Medulla oblongata (tissue), 1 donor: ENCODE measurements around the gene ZNF579.
"Not testable (repeated sequence)": the region's sequence is repeated elsewhere in the genome, so short reads cannot be mapped to it uniquely, and the experiment has no call there.

Experiments used
- DNase-seq: peaks from one replicate; pipeline ENCODE4 v3.0.0-alpha.2; 2015; ENCODE audit errors: extremely low spot score

The ZNF579 gene

GRCh38 chr19:55573929-55574328 lies 6.7 kb downstream of the ZNF579 start:
- not testable (repeated sequence) for DNase-seq

- not testable (repeated sequence) for DNase-seq
Observed at GRCh38 chr19:55569477-55569876, 11.2 kb downstream of the ZNF579 start.

GRCh38 chr19:55567708-55568328 lies 12.8 kb downstream of the ZNF579 start:
- DNase-seq: no peak

- no peak for DNase-seq
Observed at GRCh38 chr19:55566823-55567222, 13.8 kb downstream of the ZNF579 start.

GRCh38 chr19:55563261-55563690 lies 17.4 kb downstream of the ZNF579 start:
- no peak for DNase-seq

GRCh38 chr19:55559684-55560083 lies 21.0 kb downstream of the ZNF579 start:
- no peak for DNase-seq

GRCh38 chr19:55554741-55555152 lies 25.9 kb downstream of the ZNF579 start:
- no peak for DNase-seq

GRCh38 chr19:55554302-55554701 lies 26.3 kb downstream of the ZNF579 start:
- DNase-seq: no peak

- DNase-seq: no peak
Observed at GRCh38 chr19:55553217-55554182, 27.1 kb downstream of the ZNF579 start.

- DNase-seq: no peak
Observed at GRCh38 chr19:55552620-55553019, 28.0 kb downstream of the ZNF579 start.

GRCh38 chr19:55552206-55552605 lies 28.4 kb downstream of the ZNF579 start:
- no peak for DNase-seq

GRCh38 chr19:55550321-55550650 lies 30.4 kb downstream of the ZNF579 start:
- no peak for DNase-seq

GRCh38 chr19:55549500-55550320 lies 30.9 kb downstream of the ZNF579 start:
- DNase-seq: no peak

- DNase-seq: peak; percentile 36
Observed at GRCh38 chr19:55546822-55547614, 33.6 kb downstream of the ZNF579 start.

- DNase-seq: no peak
Observed at GRCh38 chr19:55546011-55546410, 34.6 kb downstream of the ZNF579 start.

- no peak for DNase-seq
Observed at GRCh38 chr19:55545443-55545842, 35.2 kb downstream of the ZNF579 start, which contains the start of gene SBK3. Gene SBK3, minus strand, starts transcription at chr19:55545543. Its CDS starts 0 bp downstream, at chr19:55545543.

GRCh38 chr19:55544776-55545439 lies 35.7 kb downstream of the ZNF579 start:
- DNase-seq: no peak

- no peak for DNase-seq
Observed at GRCh38 chr19:55544014-55544413, 36.6 kb downstream of the ZNF579 start.

- no peak for DNase-seq
Observed at GRCh38 chr19:55543567-55543966, 37.1 kb downstream of the ZNF579 start.

GRCh38 chr19:55542292-55542855 lies 38.3 kb downstream of the ZNF579 start:
- DNase-seq: no peak
